ENCODE measurements around the gene PLCD3. TPM values are rescaled to one million over a fixed set of nuclear protein-coding genes. Genes with fewer than 3 reads are reported as not detected.
A peak's percentile ranks its signal among the peaks of the same experiment; 100 is the strongest.

The PLCD3 gene
- total and polyA plus RNA-seq, 2 of the 4 experiments (the other 2 are of a cell fraction): 5.6 to 36.6 TPM

- no peak for TF ChIP-seq USF2 (IDR thresholded peaks at IDR 0.05; ENCODE audit: low read depth, low read length)
These were observed 39.3 kb upstream of the PLCD3 start (continued) for GRCh38 chr17:45171338-45172231.

GRCh38 chr17:45170931-45171337 lies 38.6 kb upstream of the PLCD3 start:
- Histone ChIP-seq H3K14ac (replicated peaks; ENCODE audit: low read depth, low read length) (peak overlapping the region; percentile 91), H2AK5ac (ENCODE audit: low read depth, low read length) (peak overlapping the region; percentile 87), H4K91ac (ENCODE audit: insufficient read depth, low read depth, low read length) (peak overlapping the region; percentile 96), H3K4me3 (ENCODE audit: insufficient read depth, low read depth, low read length) (no peak overlapping the region), H3K9me3 (ENCODE audit: control insufficient read depth, insufficient read depth, low read length) (no peaks in the 10 kb centered on the region), H2BK120ac (ENCODE audit: low read depth, low read length) (peak overlapping the region; percentile 88), H3K4me2 (ENCODE audit: low read depth, low read length) (peak overlapping the region; percentile 33), H2BK5ac (ENCODE audit: low read depth, low read length, poor library complexity, severe bottlenecking) (peak overlapping the region; percentile 76), H2BK20ac (ENCODE audit: low read depth, low read length) (peak overlapping the region; percentile 80), H3K18ac (ENCODE audit: low read depth, low read length) (peak overlapping the region; percentile 48), H2AK9ac (replicated peaks; ENCODE audit: low read depth, low read length, poor library complexity) (peak overlapping the region; percentile 95), H3K79me1 (ENCODE audit: low read depth in 1 of 2, low read length in 2 of 2) (peaks cover 0 to 19% of the 10 kb centered on the region in 2 experiments; a peak in 1 of 4 replicates), H4K8ac (ENCODE audit: low read depth in 2 of 2, low read length in 2 of 2) (peak overlapping the region; percentile 98 to 99), H4K20me1 (ENCODE audit: insufficient read depth, low read length) (no peaks in the 10 kb centered on the region), H3K36me3 (ENCODE audit: control insufficient read depth, insufficient read depth, low read length) (peaks cover 4% of the 10 kb centered on the region; the same call in 1 of the 2 replicates), H4K5ac (ENCODE audit: low read depth, low read length) (peak overlapping the region; percentile 83), H3K4ac (ENCODE audit: low read depth, low read length) (peak overlapping the region; percentile 96), H2BK15ac (ENCODE audit: low read depth, low read length) (peak overlapping the region; percentile 47; the same call in 2 of the 3 replicates), H3K4me1 (ENCODE audit: control insufficient read depth, insufficient read depth, low read length) (peaks cover 27% of the 10 kb centered on the region), H2AFZ (replicated peaks; ENCODE audit: low read length, poor library complexity) (peak overlapping the region; percentile 93), H3K56ac (ENCODE audit: extremely low read depth, insufficient read depth, low read length) (0 out of 2 replicates have a peak overlapping the region, but pooled peaks have one; percentile 35), H3K9ac (ENCODE audit: low read depth, low read length) (peak overlapping the region; percentile 60), H3K27me3 (ENCODE audit: control insufficient read depth, insufficient read depth, low read length) (no peaks in the 10 kb centered on the region), H3K23ac (ENCODE audit: low read depth, low read length) (peak overlapping the region; percentile 96), H3K27ac (ENCODE audit: insufficient read depth, low read length) (peak overlapping the region; percentile 71), H3K9me1 (ENCODE audit: insufficient read depth, low read length) (peaks cover 28% of the 10 kb centered on the region)
- no TSS peak for BruUV-seq (replicated peaks)
- ATAC-seq (ENCODE audit: low read depth) (peak; percentile 48), DNase-seq (peak; percentile 52)
- ChIA-PET CTCF (interaction anchor here (0.8 to 1.7 kb wide), 4 partner anchors 10 to 35 kb away, joined by 3 to 7 read pairs (median 4); partner anchors contain the start of genes ACBD4 and HEXIM2), POLR2A (ENCODE audit: unreplicated experiment) (interaction anchor here (1.5 to 2.2 kb wide), 2 partner anchors 9 to 27 kb away, joined by 3 to 6 read pairs; partner anchors contain the start of gene HEXIM2)
- in situ Hi-C loops (cut with MboI; ENCODE audit: low sequenced_read_pairs): no loop called here
- 100% methylated on average over 1 of the region's 5 CpGs; no CpG with 5 or more reads in 1 of the 2 experiments for WGBS, 2 experiments (ENCODE audit: extremely low coverage in 2 of 2, insufficient read length in 1 of 2)
- dilution Hi-C loops (cut with HindIII; ENCODE audit: low sequenced_read_pairs, unreplicated experiment): no loop called here
- TF ChIP-seq NFE2L2 (IDR thresholded peaks at IDR 0.05; ENCODE audit: low read depth, low read length): no peak
- intact Hi-C loops (cut with micrococcal nuclease): no loop called here
